ENCODE results near the gene BLCAP.

- TF ChIP-seq POLR2A (IDR thresholded peaks at IDR 0.05; ENCODE audit: low read depth, low read length) (peak; percentile 72), CTCF (conservative IDR thresholded peaks at IDR 0.05; ENCODE audit: low read depth, low read length) (no peak), RFX5 (IDR thresholded peaks at IDR 0.05; ENCODE audit: low read depth, low read length) (no peak), MXI1 (IDR thresholded peaks at IDR 0.05; ENCODE audit: borderline replicate concordance, low read depth, low read length) (peak; percentile 70), USF2 (IDR thresholded peaks at IDR 0.05; ENCODE audit: low read depth, low read length) (no peak), RAD21 (IDR thresholded peaks at IDR 0.05; ENCODE audit: low read length) (no peak), CEBPB (IDR thresholded peaks at IDR 0.05; ENCODE audit: low read depth, low read length) (no peak), MAFK (IDR thresholded peaks at IDR 0.05; ENCODE audit: low read depth, low read length) (peak; percentile 70), FOS (IDR thresholded peaks at IDR 0.05; ENCODE audit: low read depth, low read length) (no peak)
These were observed at the start of gene BLCAP for GRCh38 chr20:37527638-37528445.
